ACHN (cell line): ENCODE data around the gene BORCS6.
A peak's percentile ranks its signal among the peaks of the same experiment; 100 is the strongest.
"Not testable (repeated sequence)": the region's sequence is repeated elsewhere in the genome, so short reads cannot be mapped to it uniquely, and the experiment has no call there.

Experiments
- DNase-seq: peaks from one replicate; pipeline ENCODE4 v3.0.0-alpha.2; 2015
- in situ Hi-C: cut with HindIII; loops from 2 replicates; pipeline ENCODE4 v1.10.0; 2017; ENCODE audit warnings: low sequenced_read_pairs, low pct_ligation_motif_present, low pct_unique_long_range_greater_than_20kb

The BORCS6 gene

GRCh38 chr17:8214000-8214399 lies 24.0 kb upstream of the BORCS6 start:
- in situ Hi-C loops, result not testable (repeated sequence)

GRCh38 chr17:8212312-8213180 lies 22.6 kb upstream of the BORCS6 start:
- no peak for DNase-seq
- in situ Hi-C loops, result no loop called here

More at GRCh38 chr17:8214000-8214399, 24.0 kb upstream of the BORCS6 start:
- not testable (repeated sequence) for DNase-seq

- in situ Hi-C loops, result no loop called here
- DNase-seq, result peak; percentile 22
Observed at GRCh38 chr17:8210761-8211458, 20.9 kb upstream of the BORCS6 start.

- peak; percentile 98 for DNase-seq
Observed at GRCh38 chr17:8209907-8210760, 20.2 kb upstream of the BORCS6 start, which contains the start of gene AURKB. AURKB (minus strand) TSS chr17:8210575; CDS start chr17:8210224, 351 bp downstream.

GRCh38 chr17:8206536-8206935 lies 16.6 kb upstream of the BORCS6 start:
- in situ Hi-C loops, result no loop called here
- DNase-seq, result no peak

More at GRCh38 chr17:8209907-8210760, 20.2 kb upstream of the BORCS6 start, which contains the start of gene AURKB:
- in situ Hi-C loops, result no loop called here

- in situ Hi-C loops, result no loop called here
- DNase-seq, result no peak
Observed at GRCh38 chr17:8204761-8205555, 15.0 kb upstream of the BORCS6 start.

- in situ Hi-C loops, result no loop called here
- DNase-seq, result peak; percentile 97
Observed at GRCh38 chr17:8192070-8192815, 2.3 kb upstream of the BORCS6 start.

- no peak for DNase-seq
- in situ Hi-C loops, result no loop called here
Observed at GRCh38 chr17:8190506-8190905, 526 bp upstream of the BORCS6 start.

GRCh38 chr17:8189041-8189710 lies 804 bp downstream of the BORCS6 start:
- in situ Hi-C loops, result no loop called here
- no peak for DNase-seq

- DNase-seq, result no peak
- in situ Hi-C loops, result no loop called here
Observed at GRCh38 chr17:8188263-8188839, 1.6 kb downstream of the BORCS6 start.

- in situ Hi-C loops, result no loop called here
- DNase-seq, result peak; percentile 99
Observed at GRCh38 chr17:8187517-8188262, 2.3 kb downstream of the BORCS6 start.

GRCh38 chr17:8186787-8187516 lies 3.0 kb downstream of the BORCS6 start:
- DNase-seq, result peak; percentile 96
- in situ Hi-C loops, result no loop called here

- DNase-seq, result no peak
- in situ Hi-C loops, result no loop called here
Observed at GRCh38 chr17:8186446-8186786, 3.6 kb downstream of the BORCS6 start.

GRCh38 chr17:8185582-8186445 lies 4.2 kb downstream of the BORCS6 start:
- DNase-seq, result peak; percentile 74
- in situ Hi-C loops, result no loop called here
